Dendritic cell treated with granulocyte-macrophage colony-stimulating factor and Interleukin-4, amounts not matched to agents 40 ng/mL and 50 ng/mL, for 4 days (primary cell): ENCODE data around the gene ANO6.

Experiments
- H3K27ac Mint-ChIP-seq: one replicate; pipeline ENCODE4 v1.8.0; 2022; ENCODE audit warnings: mild to moderate bottlenecking, mixed read lengths
- H3K27me3 Mint-ChIP-seq: one replicate; pipeline ENCODE4 v1.8.0; 2022; ENCODE audit warnings: mild to moderate bottlenecking, mixed read lengths
- H3K36me3 Mint-ChIP-seq: one replicate; pipeline ENCODE4 v1.8.0; 2022; ENCODE audit warnings: low read depth, mixed read lengths
- H3K4me1 Mint-ChIP-seq: one replicate; pipeline ENCODE4 v1.8.0; 2022; ENCODE audit warnings: low read depth, mixed read lengths
- H3K4me3 Mint-ChIP-seq: one replicate; pipeline ENCODE4 v1.8.0; 2022; ENCODE audit warnings: mild to moderate bottlenecking, moderate library complexity, mixed read lengths
- H3K9me3 Mint-ChIP-seq: one replicate; pipeline ENCODE4 v1.8.0; 2022; ENCODE audit warnings: mixed read lengths
- intact Hi-C: fragments of 100-400 bp; cut with micrococcal nuclease; formaldehyde crosslinking; loops from one replicate; pipeline ENCODE4 v1.15.0; 2022

The ANO6 gene

DNA sequence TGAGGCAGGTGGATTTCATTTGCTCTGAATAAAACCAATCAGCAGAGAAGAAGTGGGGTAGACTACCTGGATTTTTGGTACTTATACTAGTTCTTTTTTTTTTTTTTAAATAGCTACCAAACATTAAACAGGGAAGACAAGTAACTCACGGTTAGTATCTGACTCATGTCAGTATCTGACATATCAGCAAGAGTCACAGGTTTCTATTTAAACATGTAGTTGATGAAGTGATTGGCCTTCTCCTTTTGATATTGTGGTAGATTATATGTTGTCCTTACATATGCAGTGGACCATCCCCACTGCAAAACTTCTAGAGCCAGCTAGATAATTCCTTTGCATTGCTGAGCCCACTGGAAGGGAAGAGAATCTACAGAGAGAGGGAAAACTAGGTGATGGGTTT lies 208.0 kb downstream of the ANO6 start:
- Mint-ChIP-seq H3K27me3 (no peaks in the 10 kb centered on the region), H3K4me1 (no peaks in the 10 kb centered on the region), H3K36me3 (peaks cover 94% of the 10 kb centered on the region), H3K4me3 (no peak overlapping the region), H3K9me3 (no peaks in the 10 kb centered on the region), H3K27ac (no peak overlapping the region)
- intact Hi-C loops = no loop called here

DNA sequence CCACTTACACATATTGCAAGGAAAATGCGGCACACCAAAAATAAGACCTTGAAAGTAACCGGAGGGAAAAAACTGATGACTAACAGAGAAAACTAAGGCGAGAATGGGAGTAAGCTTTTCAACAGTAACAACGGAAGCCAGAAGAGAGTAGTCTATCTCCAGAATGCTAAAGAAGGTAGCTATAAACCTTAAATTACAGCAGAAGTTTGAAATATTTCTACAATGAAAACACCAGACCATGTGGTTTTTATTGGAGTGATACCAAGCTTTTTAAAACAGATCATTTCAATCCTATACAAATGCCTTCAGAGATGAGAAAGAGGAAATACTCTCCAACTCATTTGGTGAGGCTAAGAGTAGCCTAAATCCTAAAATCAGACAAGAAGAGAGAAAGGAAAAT lies 209.5 kb downstream of the ANO6 start:
- Mint-ChIP-seq H3K27me3 (no peaks in the 10 kb centered on the region), H3K36me3 (peaks cover 100% of the 10 kb centered on the region), H3K27ac (no peak overlapping the region), H3K9me3 (no peaks in the 10 kb centered on the region), H3K4me3 (no peak overlapping the region), H3K4me1 (no peaks in the 10 kb centered on the region)
- intact Hi-C loops = no loop called here

DNA sequence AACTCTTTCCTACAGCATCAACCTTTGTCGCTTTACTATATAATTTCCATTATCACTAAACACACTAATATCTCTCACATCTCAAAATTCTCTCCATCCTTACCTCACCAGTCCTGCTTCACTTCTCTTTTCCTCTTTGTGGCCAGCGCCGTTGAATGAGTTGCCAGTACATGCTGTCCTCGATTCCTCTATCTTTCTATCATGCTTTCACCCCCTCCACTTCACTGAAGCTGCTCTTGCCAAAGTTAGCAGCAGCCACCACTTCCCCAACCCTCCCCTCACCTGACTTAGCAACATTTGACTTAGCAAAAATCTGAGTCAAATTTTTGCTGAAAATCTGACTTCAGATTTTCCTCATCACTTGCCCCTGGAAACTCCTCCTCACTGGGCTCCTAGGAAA lies 210.4 kb downstream of the ANO6 start:
- no peaks in the 10 kb centered on the region for H3K27me3 Mint-ChIP-seq
- H3K36me3 Mint-ChIP-seq = peaks cover 96% of the 10 kb centered on the region
- intact Hi-C loops = no loop called here
- H3K9me3 Mint-ChIP-seq = no peaks in the 10 kb centered on the region
- H3K4me1 Mint-ChIP-seq = peaks cover 8% of the 10 kb centered on the region
- H3K4me3 Mint-ChIP-seq = no peak overlapping the region
- no peak overlapping the region for H3K27ac Mint-ChIP-seq

- Mint-ChIP-seq H3K27ac (no peak overlapping the region), H3K27me3 (no peaks in the 10 kb centered on the region), H3K36me3 (peaks cover 88% of the 10 kb centered on the region), H3K4me3 (no peak overlapping the region), H3K4me1 (peaks cover 10% of the 10 kb centered on the region), H3K9me3 (no peaks in the 10 kb centered on the region)
- intact Hi-C loops = no loop called here
Measured at GRCh38 chr12:45427042-45427441, 211.1 kb downstream of the ANO6 start.

GRCh38 chr12:45429831-45430230 lies 213.9 kb downstream of the ANO6 start:
- intact Hi-C loops = no loop called here
- H3K27ac Mint-ChIP-seq = no peak overlapping the region
- H3K36me3 Mint-ChIP-seq = peaks cover 75% of the 10 kb centered on the region
- H3K9me3 Mint-ChIP-seq = no peaks in the 10 kb centered on the region
- H3K4me3 Mint-ChIP-seq = no peak overlapping the region
- H3K4me1 Mint-ChIP-seq = peaks cover 17% of the 10 kb centered on the region
- no peaks in the 10 kb centered on the region for H3K27me3 Mint-ChIP-seq

DNA sequence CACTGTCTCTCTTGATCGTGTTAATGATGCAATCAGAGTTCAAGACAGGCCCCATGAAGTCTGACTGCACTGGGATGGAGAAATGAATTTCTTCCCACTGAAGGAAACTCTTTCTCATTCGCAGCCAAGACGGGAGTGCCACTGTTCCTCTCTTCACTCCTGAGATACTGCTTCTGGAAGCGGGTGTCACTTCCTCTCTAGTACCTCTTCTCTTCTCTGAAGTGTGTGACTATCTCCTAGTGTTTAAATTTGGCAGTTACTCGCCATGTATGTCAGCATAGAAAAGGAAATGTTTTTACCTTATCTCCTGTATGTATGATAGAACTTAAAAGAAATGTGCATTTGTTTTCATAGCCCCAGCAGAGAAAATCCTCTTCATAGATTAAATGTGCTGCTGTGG lies 215.2 kb downstream of the ANO6 start:
- intact Hi-C loops = no loop called here
- Mint-ChIP-seq H3K27ac (no peak overlapping the region), H3K27me3 (no peaks in the 10 kb centered on the region), H3K36me3 (peaks cover 62% of the 10 kb centered on the region), H3K4me3 (no peak overlapping the region), H3K9me3 (no peaks in the 10 kb centered on the region), H3K4me1 (peaks cover 30% of the 10 kb centered on the region)

GRCh38 chr12:45432710-45433109 lies 216.8 kb downstream of the ANO6 start:
- Mint-ChIP-seq H3K9me3 (no peaks in the 10 kb centered on the region), H3K36me3 (peaks cover 47% of the 10 kb centered on the region)
- intact Hi-C loops = no loop called here

GRCh38 chr12:45433441-45433868 lies 217.6 kb downstream of the ANO6 start:
- no peak overlapping the region for H3K27ac Mint-ChIP-seq
- no peak overlapping the region for H3K4me3 Mint-ChIP-seq
- intact Hi-C loops = no loop called here
- no peaks in the 10 kb centered on the region for H3K27me3 Mint-ChIP-seq
- H3K4me1 Mint-ChIP-seq = peaks cover 33% of the 10 kb centered on the region
- H3K36me3 Mint-ChIP-seq = peaks cover 39% of the 10 kb centered on the region
- no peaks in the 10 kb centered on the region for H3K9me3 Mint-ChIP-seq

More at GRCh38 chr12:45432710-45433109, 216.8 kb downstream of the ANO6 start:
- H3K27me3 Mint-ChIP-seq = no peaks in the 10 kb centered on the region
- H3K27ac Mint-ChIP-seq = no peak overlapping the region
- H3K4me1 Mint-ChIP-seq = peaks cover 33% of the 10 kb centered on the region
- H3K4me3 Mint-ChIP-seq = no peak overlapping the region

- Mint-ChIP-seq H3K9me3 (no peaks in the 10 kb centered on the region), H3K27ac (no peak overlapping the region), H3K4me3 (no peak overlapping the region), H3K4me1 (peaks cover 33% of the 10 kb centered on the region), H3K36me3 (peaks cover 33% of the 10 kb centered on the region), H3K27me3 (no peaks in the 10 kb centered on the region)
- intact Hi-C loops = no loop called here
Measured at GRCh38 chr12:45434094-45434493, 218.2 kb downstream of the ANO6 start.

DNA sequence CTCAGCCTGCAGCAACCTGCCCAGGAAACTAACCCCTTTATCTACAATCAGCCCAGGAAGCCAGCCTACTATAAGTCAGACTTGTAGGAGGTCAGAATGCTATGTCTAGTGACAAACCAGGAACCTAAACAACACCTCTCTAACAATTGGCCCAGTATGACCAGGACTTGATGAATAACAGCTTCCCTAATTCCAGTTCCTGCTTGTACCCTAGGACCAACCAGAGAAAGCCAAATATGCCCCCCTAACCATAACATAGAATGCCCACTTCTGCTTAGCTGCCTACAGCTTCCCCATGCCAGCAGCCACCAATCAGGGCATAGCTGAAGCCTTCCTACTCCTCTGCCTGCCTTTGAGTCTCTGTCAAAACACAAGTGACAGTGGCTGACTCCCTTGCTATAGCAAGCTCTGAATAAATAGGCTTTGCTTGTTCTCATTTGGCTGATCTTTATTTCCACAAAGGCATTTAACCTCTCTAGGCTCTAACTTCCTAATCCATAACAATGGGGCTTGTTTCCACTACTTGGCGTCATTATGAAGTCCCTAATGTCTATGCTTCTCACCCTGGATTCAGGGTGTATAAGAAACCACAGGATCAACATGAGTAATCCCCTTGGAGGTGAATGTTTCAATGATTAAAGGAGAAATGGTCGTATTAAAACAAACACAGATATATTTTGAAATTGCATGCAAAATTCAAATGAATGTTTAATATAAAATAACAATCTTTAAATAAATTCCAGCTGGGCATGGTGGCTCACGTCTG lies 220.2 kb downstream of the ANO6 start:
- H3K36me3 Mint-ChIP-seq = peaks cover 15% of the 10 kb centered on the region
- H3K27ac Mint-ChIP-seq = peak overlapping the region; percentile 83
- H3K4me3 Mint-ChIP-seq = no peak overlapping the region
- H3K9me3 Mint-ChIP-seq = peaks cover 4% of the 10 kb centered on the region
- H3K27me3 Mint-ChIP-seq = no peaks in the 10 kb centered on the region
- intact Hi-C loops = no loop called here
- peaks cover 26% of the 10 kb centered on the region for H3K4me1 Mint-ChIP-seq

- Mint-ChIP-seq H3K9me3 (peaks cover 17% of the 10 kb centered on the region), H3K27me3 (no peaks in the 10 kb centered on the region)
- intact Hi-C loops = no loop called here
Measured at GRCh38 chr12:45439039-45439438, 223.1 kb downstream of the ANO6 start.

DNA sequence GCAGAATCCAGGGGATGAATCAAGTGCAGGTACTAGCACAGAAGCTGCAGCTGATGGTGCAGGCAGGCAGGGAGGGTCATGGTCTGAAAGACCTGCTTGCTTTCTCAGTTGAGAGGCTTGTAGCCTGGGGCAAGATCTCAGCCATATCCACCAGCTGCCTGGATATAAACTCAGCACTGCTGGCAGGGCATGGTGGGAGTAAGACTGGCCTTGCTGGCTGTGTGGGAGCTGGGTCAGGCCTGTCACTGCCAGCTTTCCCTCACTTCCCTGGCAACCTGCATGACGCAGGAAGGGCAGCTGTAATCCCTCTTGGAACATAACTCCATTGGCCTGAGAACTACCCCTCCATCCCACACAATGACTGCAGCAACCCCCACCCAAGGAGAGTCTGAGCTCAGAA lies 230.1 kb downstream of the ANO6 start:
- Mint-ChIP-seq H3K27me3 (no peaks in the 10 kb centered on the region), H3K9me3 (peaks cover 48% of the 10 kb centered on the region), H3K36me3 (no peaks in the 10 kb centered on the region), H3K27ac (no peak overlapping the region), H3K4me3 (no peak overlapping the region), H3K4me1 (no peaks in the 10 kb centered on the region)
- intact Hi-C loops = no loop called here

More at GRCh38 chr12:45439039-45439438, 223.1 kb downstream of the ANO6 start:
- Mint-ChIP-seq H3K36me3 (peaks cover 4% of the 10 kb centered on the region), H3K27ac (no peak overlapping the region), H3K4me1 (peaks cover 23% of the 10 kb centered on the region), H3K4me3 (no peak overlapping the region)

- no peak overlapping the region for H3K27ac Mint-ChIP-seq
Measured at GRCh38 chr12:45458238-45458637, 242.3 kb downstream of the ANO6 start.

GRCh38 chr12:45458854-45459807 lies 243.2 kb downstream of the ANO6 start:
- Mint-ChIP-seq H3K4me3 (no peak overlapping the region), H3K4me1 (peaks cover 6% of the 10 kb centered on the region), H3K36me3 (no peaks in the 10 kb centered on the region), H3K27me3 (no peaks in the 10 kb centered on the region), H3K27ac (no peak overlapping the region), H3K9me3 (no peaks in the 10 kb centered on the region)
- intact Hi-C loops = no loop called here

More at GRCh38 chr12:45458238-45458637, 242.3 kb downstream of the ANO6 start:
- peaks cover 6% of the 10 kb centered on the region for H3K4me1 Mint-ChIP-seq
- no peaks in the 10 kb centered on the region for H3K9me3 Mint-ChIP-seq
- no peaks in the 10 kb centered on the region for H3K36me3 Mint-ChIP-seq
- H3K4me3 Mint-ChIP-seq = no peak overlapping the region
- intact Hi-C loops = no loop called here
- H3K27me3 Mint-ChIP-seq = no peaks in the 10 kb centered on the region
